Liver (tissue), 2 donors: ENCODE data around the gene CNST.

Experiments used
- CTCF ChIP-seq: fragments of 150-350 bp; IDR thresholded peaks from 2 replicates; pipeline ENCODE4 v1.5.1; 2017; ENCODE audit warnings: improper control_type of control experiment, low read depth, low read length; ENCODE audit not compliant: missing input control
- YY1 ChIP-seq: IDR thresholded peaks from 2 replicates; pipeline ENCODE4 v1.6.1; 2016; ENCODE audit warnings: antibody characterized with exemption, mild to moderate bottlenecking
- donor health status: healthy.

- TF ChIP-seq YY1: no peak
- no peak for TF ChIP-seq CTCF
These were observed 75.1 kb downstream of the CNST start for GRCh38 chr1:246641394-246641793.
